Parathyroid adenoma (tissue), 2 donors: Measurements from ENCODE around the gene FRAT1.

Experiments
- H2AFZ ChIP-seq: fragments of 300-600 bp; sonication (generic); one replicate; pipeline ENCODE4 v1.7.0; 2017; ENCODE audit warnings: antibody characterized with exemption, mild to moderate bottlenecking
- H3K27ac ChIP-seq: fragments of 300-600 bp; sonication (generic); one replicate; pipeline ENCODE4 v1.7.0; 2017
- H3K27me3 ChIP-seq: fragments of 300-600 bp; sonication (generic); one replicate; pipeline ENCODE4 v1.7.0; 2017; ENCODE audit warnings: low read length; ENCODE audit not compliant: control insufficient read depth, insufficient read depth
- H3K36me3 ChIP-seq: fragments of 300-600 bp; sonication (generic); one replicate; pipeline ENCODE4 v1.7.0; 2017; ENCODE audit warnings: low read length; ENCODE audit not compliant: control insufficient read depth, insufficient read depth
- H3K4me1 ChIP-seq: fragments of 300-600 bp; sonication (generic); one replicate; pipeline ENCODE4 v1.7.0; 2017; ENCODE audit warnings: control low read depth
- H3K4me2 ChIP-seq: fragments of 300-600 bp; sonication (generic); one replicate; pipeline ENCODE4 v1.7.0; 2017; ENCODE audit warnings: low read length
- H3K4me3 ChIP-seq: fragments of 300-600 bp; sonication (generic); one replicate; pipeline ENCODE4 v1.7.0; 2017; ENCODE audit warnings: low read depth, low read length
- H3K79me2 ChIP-seq: fragments of 300-600 bp; sonication (generic); one replicate; pipeline ENCODE4 v1.7.0; 2017; ENCODE audit warnings: control low read depth
- H3K9ac ChIP-seq: fragments of 300-600 bp; sonication (generic); one replicate; pipeline ENCODE4 v1.7.0; 2017; ENCODE audit warnings: mild to moderate bottlenecking
- H3K9me3 ChIP-seq: fragments of 300-600 bp; sonication (generic); one replicate; pipeline ENCODE4 v1.7.0; 2017; ENCODE audit warnings: low read length; ENCODE audit not compliant: control insufficient read depth
- TF ChIP-seq, protein P1 (sequence below): fragments of 300-600 bp; sonication (generic); IDR thresholded peaks from one replicate; pipeline ENCODE4 v1.7.0; 2017; ENCODE audit warnings: antibody characterized with exemption, mild to moderate bottlenecking
- donor health status: primary hyperparathyroidism.

The FRAT1 gene

DNA sequence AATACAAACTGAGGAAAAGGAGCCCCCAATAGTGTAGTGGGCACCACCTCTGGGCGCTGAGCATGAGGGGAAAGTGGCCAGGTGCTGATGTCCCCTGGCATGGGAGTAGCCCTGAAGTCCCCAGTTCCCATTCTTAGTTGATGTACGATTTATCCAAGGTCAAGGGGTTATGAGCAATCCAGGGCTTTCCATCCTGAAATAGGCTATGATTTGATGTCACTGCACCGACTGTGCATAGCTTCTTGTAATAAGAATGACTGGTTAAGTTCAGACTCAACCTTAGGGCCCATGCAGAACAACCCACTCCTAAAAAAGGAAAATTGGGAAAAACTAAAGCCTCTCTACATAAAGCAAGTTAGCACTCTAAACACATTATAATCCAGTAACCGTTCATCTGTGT lies 4.4 kb downstream of the FRAT1 start:
- Histone ChIP-seq H3K79me2 (peaks cover 3% of the 10 kb centered on the region), H3K9ac (no peak overlapping the region), H3K4me1 (peaks cover 3% of the 10 kb centered on the region), H2AFZ (no peak overlapping the region), H3K4me2 (no peak overlapping the region), H3K36me3 (no peaks in the 10 kb centered on the region), H3K4me3 (no peak overlapping the region), H3K9me3 (no peaks in the 10 kb centered on the region), H3K27ac (no peak overlapping the region), H3K27me3 (no peaks in the 10 kb centered on the region)
- TF ChIP-seq, protein P1, sequence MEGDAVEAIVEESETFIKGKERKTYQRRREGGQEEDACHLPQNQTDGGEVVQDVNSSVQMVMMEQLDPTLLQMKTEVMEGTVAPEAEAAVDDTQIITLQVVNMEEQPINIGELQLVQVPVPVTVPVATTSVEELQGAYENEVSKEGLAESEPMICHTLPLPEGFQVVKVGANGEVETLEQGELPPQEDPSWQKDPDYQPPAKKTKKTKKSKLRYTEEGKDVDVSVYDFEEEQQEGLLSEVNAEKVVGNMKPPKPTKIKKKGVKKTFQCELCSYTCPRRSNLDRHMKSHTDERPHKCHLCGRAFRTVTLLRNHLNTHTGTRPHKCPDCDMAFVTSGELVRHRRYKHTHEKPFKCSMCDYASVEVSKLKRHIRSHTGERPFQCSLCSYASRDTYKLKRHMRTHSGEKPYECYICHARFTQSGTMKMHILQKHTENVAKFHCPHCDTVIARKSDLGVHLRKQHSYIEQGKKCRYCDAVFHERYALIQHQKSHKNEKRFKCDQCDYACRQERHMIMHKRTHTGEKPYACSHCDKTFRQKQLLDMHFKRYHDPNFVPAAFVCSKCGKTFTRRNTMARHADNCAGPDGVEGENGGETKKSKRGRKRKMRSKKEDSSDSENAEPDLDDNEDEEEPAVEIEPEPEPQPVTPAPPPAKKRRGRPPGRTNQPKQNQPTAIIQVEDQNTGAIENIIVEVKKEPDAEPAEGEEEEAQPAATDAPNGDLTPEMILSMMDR, result no peak

DNA sequence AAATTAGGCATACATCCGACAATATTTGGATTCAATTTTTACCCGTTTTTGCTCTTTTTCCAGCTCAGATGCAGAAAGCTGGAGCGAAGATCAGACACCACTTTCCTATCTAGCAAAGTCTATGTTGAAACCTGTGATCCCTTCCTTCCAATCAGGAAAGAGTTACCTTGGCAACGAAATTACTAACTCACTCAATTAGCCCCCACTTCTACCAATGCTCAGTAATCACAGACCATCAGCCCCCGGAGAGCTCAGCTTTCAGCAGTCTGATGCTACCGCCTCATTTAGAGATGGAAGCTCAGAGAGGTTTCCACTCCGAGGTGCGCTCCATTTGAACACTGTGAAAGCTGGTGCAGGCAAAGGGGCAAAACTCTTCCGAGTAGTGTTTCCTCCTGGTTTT lies 6.7 kb downstream of the FRAT1 start:
- Histone ChIP-seq H3K4me1 (no peaks in the 10 kb centered on the region), H3K36me3 (no peaks in the 10 kb centered on the region), H3K9ac (no peak overlapping the region), H3K4me2 (no peak overlapping the region), H3K4me3 (no peak overlapping the region), H3K79me2 (peaks cover 3% of the 10 kb centered on the region), H3K9me3 (no peaks in the 10 kb centered on the region), H2AFZ (no peak overlapping the region), H3K27ac (no peak overlapping the region), H3K27me3 (no peaks in the 10 kb centered on the region)
- TF ChIP-seq, protein P1, result no peak

DNA sequence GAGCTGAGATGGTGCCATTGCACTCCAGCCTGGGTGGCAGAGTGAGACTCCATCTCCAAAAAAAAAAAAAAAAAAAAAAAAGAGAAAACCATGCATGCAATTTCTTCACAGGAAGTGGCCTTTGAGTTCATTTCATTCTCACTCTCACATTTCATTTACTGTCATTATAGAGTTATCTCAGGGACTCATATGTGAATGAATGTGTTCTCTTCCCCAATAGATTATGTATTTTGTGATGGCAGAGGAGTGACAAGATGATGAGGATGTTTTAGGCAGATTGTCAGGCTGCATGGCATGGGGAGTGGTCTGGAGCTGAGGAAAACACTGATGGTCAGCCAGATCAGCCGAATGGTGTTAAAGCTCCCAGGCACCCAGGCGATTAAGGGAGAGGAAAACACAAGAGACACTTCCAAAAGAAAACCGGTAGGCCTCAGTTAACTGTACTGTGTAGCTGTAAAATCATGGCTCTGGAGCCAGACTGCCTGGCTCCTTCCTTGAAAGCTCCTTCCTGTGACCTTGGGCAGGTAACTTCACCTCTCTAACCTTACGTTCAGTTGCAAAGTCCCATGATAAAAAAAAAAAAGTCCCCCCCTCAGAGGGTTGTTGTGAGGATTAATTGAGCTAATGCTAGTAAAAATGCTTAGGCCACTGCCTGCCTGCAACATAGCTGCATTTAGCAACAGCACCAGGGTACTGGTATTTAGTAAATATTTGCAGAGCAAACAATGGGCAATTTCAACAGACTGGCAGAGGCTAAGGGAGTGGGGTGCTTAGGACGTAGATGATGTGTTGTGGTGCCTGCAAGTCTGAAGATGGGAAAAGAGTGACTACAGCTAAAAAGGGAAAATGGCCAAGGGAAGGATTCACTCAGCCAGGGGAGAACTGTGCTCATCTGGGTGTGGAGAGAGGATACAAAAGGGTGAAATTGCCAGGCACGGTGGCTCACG lies 8.6 kb downstream of the FRAT1 start:
- TF ChIP-seq, protein P1, result no peak
- Histone ChIP-seq H3K36me3 (no peaks in the 10 kb centered on the region), H3K4me2 (no peak overlapping the region), H3K27me3 (no peaks in the 10 kb centered on the region), H3K4me1 (peaks cover 6% of the 10 kb centered on the region), H3K9me3 (no peaks in the 10 kb centered on the region), H3K9ac (no peak overlapping the region), H3K27ac (no peak overlapping the region), H2AFZ (no peak overlapping the region), H3K4me3 (no peak overlapping the region), H3K79me2 (peaks cover 3% of the 10 kb centered on the region)

DNA sequence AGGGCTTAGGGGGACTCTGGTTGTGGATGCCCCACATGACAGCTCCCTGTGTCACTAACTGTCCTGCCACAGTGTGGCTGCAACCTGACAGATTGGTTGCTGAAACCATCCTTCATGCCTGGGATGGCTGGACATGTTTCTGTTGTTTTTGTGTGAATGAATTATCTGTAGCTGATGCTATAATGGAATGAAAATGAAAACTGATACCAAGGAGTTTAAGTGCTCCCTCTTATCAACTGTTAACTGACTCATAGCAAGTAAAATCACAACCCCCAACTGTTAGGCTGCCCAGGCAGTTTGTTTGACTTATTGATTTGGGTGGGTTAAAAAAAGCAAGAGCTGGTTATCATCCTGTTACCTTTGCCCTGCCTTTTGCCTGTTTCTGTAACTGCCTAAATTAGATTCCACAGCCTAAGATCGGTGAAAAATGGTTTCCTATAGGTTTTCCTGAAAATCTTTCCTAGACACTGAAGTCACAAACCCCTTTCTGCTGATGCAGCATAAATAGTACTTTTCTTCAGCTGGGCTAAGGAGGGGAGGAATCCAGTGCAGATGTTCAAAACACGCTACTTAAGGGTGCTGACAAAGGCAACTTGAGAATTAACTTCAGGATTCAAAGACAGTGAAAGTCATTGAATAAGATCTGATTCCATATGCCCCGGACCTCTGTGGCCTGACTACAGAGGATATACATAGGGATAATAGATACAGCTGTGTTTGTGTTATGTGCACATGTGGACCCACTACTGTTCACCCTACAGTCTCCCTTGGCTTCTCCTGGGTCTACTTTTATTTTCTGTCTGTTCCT lies 9.8 kb downstream of the FRAT1 start:
- no peak overlapping the region for H3K4me2 ChIP-seq
- no peaks in the 10 kb centered on the region for H3K27me3 ChIP-seq
- no peak overlapping the region for H2AFZ ChIP-seq
- no peaks in the 10 kb centered on the region for H3K9me3 ChIP-seq
- no peak overlapping the region for H3K9ac ChIP-seq
- peaks cover 11% of the 10 kb centered on the region for H3K79me2 ChIP-seq
- no peak overlapping the region for H3K27ac ChIP-seq
- no peaks in the 10 kb centered on the region for H3K36me3 ChIP-seq
- TF ChIP-seq, protein P1, result no peak
- no peak overlapping the region for H3K4me3 ChIP-seq
- peaks cover 14% of the 10 kb centered on the region for H3K4me1 ChIP-seq
